Endometrium (tissue), 2 donors: ENCODE measurements around the gene NEDD4L.
"Not testable (repeated sequence)": the region's sequence is repeated elsewhere in the genome, so short reads cannot be mapped to it uniquely, and the experiment has no call there.

Experiments used
- FAIRE-seq: peaks from 2 replicates; lab custom pipeline; 2012; peaks lifted over from hg19 to GRCh38; lab: Jason Lieb, UNC
- donor health status: control.
- donor health status: control.

Gene NEDD4L

DNA sequence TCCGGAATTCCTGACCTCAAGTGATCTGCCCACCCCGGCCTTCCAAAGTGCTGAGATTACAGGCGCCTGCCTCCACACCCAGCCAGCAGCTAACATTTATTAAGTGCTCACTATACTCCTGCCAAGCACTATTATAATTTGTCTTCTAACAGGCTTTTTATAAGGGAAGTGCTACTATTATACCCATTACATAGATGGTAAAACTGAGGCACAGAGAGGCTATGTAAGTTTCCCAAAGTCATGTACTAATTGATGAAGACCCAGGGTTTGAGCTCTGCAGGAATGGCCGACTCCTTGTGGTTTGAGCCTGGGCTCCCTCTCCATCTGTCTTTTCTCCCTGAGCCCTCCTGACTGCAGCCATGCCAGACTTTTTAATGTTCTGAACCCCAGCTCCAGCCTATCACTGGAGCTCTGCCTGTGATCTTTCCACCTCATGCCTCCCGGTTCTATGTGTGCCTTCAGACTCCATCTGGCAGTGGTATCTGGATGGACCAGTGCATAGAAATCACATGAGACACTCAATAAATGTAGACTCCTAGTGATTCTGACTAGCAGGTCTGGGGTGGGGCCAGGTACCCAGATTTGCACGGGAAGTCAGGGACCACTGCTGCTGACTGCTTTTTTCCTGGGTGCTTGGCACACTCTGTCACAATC is 197.1 kb downstream of the NEDD4L start:
- no peak for FAIRE-seq

DNA sequence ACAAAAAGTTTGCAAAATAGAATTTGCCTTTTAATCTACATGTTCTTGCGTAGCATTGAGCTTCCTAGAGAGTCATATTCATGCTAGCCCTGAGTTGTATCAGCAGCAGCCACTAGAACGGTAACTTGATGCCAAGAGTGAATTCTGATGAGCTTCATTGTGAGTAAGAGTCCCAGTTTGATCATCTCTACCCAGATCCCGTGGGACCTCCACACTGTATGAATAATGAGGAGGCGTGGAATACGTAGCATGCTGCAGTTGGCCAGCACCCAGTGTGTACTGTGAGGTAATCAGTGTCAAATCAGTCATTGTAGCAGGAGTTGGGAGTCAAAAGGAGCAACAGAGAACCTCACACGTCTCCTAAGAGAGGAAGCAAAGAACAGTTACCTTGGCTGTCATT is 197.9 kb downstream of the NEDD4L start:
- FAIRE-seq: no peak

DNA sequence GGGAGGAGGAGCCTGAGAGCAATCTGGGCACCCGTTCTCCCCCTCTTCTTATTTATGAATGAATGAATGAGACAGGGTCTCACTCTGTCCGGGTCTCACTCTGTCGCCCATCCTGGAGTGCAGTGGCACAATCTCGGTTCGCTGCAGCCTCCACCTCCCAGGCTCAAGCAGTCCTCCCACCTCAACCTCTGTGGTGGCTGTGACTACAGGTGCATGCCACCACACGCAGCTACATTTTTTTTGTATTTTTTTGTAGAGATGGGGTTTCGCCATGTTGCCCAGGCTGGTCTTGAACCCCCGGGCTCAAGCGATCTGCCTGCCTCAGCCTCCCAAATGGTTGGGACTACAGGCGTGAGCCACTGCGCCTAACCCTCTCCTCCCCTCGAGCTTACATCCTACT is 198.4 kb downstream of the NEDD4L start:
- no peak for FAIRE-seq

DNA sequence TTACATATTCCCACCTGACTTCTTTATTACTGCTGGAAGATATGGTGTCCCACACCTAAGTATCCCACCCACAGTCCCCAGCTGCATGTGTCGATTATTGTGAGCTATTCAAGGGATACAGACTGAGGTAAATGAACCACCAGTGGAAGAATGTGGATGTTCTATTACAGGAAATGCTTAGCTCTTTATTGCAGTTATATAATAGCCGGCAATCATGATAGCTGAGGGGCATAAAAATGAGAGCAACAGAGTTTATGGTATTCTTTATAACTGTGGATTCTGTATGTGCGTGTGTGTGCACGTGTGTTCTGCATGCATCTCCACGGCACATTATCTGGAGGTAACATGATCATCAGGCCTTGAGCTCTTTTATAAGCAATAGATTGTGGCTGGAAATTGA is 198.9 kb downstream of the NEDD4L start:
- no peak for FAIRE-seq

DNA sequence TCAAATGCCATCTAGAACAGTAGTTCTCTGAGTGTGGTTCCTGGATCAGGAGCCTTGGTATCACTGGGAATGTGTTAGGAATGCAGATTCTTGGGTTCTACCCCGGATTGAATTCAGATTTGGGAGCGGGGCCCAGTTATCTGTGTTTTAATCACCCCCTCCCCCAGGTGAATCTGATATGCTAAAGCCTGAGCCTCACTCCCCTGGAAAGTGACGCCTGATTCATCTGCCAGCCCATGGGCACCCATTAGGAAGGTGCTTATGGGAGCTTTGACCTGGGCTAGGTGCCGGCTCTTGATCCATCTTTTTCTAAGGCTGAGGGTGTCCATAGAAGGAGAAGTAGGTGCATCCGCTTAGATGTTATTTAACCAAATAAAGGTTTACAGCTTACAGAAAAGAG is 199.4 kb downstream of the NEDD4L start:
- FAIRE-seq: no peak

DNA sequence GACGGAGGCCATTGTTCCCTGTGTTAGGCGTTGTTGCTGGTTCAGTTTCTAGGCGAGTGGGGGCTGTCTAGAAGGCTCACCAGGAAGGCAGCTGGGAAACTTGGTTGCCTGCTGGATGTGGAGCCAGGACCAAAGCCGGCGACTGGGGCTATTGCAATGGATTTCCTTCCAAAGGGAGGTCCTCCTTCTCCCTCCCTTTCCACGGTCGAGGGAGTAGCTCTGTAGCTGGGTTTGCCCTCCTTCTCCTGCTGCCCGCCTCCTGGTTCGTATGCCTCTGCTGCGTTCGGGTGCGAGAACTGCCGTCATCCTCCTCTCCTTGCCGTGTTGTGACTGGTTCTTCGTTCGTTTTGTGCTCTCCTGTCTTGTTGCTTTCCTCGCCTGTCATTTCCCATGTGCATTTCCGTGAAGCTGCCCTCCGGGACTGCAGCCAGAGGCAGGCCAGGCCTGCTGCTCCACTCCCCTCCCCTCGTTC is 203.4 kb downstream of the NEDD4L start:
- no peak for FAIRE-seq

DNA sequence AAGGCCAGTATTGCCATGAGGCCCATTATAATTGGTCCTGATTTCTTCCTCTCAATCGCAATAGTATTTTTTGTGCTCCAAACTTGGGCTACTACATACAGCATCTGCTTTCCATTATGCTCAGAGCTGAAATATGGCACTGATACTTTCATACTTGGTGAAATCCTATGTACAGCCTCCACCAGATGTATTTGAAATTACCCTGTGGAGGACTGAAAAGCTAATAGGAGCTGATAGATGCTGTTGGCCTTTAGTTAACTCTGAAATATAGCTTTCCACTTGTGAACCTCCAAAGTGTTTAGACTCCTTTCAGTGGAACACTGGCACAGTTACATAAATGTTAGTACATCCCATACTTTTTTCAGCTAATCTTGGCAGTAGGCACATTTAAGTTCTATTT is 205.7 kb downstream of the NEDD4L start:
- FAIRE-seq: no peak

DNA sequence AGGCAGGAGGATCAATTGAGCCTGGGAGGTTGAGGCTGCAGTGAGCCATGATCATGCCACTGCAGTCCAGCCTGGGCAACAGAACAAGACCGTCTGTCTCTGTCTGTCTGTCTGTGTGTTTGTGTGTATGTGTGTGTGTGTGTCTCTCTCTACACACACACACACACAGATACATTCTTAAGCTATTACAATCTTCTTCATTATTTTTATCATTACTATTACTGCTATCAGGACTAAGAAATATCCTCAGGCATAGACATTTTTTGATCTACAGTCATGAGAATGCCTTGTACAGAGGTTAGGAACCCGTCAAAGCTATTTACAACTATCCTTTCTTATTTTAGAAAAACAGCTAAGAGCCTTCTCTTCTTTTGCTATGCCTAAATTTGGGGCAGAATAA is 207.4 kb downstream of the NEDD4L start:
- FAIRE-seq: no peak

DNA sequence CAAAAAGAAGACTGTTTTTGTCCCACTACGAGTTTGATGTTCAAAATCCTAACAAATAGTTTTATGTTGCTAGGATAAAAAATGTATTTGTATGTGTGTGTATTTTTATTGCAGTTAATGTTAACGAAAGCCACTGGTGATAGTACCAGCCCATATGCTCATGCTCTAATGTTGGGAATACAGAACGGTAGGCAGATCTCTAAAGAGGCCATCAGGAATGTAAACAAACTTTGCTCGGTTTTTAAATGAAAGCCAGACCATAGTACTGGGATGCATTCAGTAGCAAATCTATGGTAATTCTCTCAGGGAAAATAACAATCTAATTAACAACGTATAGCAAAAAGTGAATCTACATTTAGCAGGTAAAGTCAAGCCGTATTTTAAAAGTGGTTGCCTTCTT is 208.1 kb downstream of the NEDD4L start:
- FAIRE-seq: no peak

DNA sequence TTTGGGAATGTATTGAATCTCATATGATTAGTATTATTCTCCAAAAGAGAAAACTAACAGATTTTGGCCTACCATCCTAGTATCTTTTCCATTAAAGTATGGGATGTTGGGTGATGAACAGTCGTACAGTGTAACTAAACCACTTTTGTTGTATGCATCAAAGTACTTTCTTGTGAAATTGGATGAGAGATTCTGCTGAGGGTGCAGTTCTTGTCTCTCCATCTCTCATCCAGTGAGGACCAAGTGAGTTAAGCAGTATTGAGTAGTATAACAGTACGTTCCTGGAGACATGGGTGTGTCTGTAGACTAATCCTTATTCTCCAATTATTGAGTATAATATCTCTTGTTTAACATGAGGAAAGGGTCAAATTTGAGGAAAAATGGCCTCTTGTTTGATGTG is 209.3 kb downstream of the NEDD4L start:
- FAIRE-seq: no peak

DNA sequence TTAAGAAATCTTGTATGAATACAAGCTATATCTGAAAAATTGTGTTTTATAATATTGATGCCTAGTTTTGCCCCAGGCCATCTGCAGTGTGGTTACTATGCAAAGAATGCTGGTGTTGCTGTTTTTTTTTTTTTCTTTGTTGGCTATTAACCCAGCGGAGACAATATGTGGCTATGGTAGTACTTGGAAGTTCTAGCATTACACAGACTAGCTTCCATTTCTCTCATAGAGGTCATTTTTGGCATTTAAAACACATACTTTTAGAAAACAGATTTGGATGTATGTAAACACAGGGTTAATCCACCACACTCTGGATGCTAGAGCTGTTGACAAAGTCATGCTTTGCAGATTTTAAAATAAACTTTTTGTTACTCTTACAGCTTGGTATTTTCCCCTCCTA is 209.8 kb downstream of the NEDD4L start:
- no peak for FAIRE-seq

DNA sequence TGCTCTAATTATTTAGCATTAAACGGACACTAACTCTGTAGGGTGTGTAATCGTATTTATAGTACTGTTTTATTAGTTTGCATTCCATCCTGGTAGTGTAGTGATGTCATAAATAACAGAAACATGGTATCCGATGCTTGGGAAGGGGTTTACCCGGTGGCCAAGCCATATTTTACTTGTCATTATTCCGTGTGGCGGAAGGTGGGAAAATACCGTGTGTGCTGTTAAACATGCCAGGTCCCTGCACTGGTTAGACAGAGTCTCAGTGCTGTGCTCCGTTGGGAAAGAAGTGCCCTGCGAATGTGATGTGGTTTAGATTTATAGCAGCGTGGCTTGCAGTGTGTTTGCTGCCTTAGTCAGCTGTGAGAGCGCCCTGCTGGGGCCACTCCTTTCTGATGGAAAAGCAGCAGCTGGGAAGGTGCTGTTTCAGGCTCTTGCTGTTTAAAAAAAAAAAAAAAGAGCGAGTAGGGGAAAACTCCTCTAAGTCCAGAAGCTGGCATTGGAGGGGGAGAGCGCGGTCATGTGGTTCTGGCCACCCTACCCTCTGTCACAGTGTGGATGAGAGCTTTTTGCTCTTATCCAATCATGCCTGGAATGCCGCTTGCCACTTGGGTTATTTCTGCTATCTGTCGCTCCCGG is 211.0 kb downstream of the NEDD4L start:
- no peak for FAIRE-seq

DNA sequence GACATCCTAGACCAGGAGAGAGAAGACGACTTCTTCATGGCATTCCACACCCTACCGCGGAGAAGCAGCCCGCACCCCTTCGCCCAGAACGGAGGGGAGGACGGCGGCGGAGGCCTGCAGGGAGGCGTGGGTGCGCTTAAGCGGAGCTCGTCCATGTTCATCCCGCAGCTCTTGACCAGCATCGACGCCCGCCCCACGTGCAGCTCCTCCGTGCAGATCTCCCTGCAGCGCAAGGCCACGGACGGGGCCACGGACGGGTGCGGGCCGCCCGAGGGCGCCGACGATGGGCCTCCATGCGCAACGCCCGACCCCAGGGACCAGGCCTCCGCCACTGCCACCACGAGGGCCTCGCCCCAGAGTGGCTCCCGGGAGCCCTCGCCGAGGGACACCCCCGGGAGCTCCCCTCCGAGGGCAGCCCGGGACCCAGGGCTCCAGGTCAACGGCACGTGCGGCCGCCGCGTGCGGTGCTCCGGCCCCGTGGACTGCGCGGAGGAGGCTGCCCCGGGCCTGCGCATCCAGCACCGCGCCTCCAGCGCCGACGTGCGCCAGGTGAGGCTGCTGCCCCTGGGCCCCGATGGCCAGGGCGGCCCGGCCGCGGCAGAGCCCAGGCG is 211.8 kb downstream of the NEDD4L start:
- no peak for FAIRE-seq

DNA sequence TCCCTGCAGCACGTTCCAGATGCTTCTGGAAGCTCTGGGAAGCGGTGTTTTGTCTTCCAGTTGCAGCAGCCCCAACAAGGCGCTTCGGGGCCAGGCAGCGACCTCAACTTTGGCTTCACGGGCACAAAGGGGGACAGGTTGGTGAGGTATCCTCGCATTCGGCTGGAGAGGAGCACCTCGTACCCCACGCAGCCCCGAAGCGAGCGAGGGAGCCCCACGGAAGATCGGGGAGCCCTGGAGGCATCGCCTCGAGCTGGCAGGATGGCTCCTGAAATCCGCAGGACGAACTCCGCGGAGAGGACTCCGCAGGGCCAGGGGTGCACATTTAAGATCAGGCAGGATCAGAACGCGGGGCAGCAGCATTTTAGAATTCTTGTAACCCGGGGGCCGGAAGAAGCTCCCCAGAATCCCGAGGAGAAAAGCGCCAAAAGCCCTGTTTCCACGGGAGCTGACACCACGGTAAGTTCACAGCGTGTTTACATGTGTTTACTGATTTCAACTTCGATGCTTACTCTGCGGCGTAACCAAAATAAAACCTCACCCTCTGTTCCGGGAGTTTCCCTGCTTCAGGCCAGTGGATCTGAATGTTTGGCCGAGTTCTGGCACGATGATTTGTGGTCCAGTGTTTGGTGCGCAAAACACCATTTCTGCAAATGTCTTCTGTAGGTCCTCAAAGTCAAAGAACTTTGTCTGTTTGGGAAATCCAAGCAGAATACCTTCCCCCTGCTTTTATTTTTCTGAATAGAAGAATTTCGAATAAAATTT is 212.5 kb downstream of the NEDD4L start:
- FAIRE-seq: no peak

DNA sequence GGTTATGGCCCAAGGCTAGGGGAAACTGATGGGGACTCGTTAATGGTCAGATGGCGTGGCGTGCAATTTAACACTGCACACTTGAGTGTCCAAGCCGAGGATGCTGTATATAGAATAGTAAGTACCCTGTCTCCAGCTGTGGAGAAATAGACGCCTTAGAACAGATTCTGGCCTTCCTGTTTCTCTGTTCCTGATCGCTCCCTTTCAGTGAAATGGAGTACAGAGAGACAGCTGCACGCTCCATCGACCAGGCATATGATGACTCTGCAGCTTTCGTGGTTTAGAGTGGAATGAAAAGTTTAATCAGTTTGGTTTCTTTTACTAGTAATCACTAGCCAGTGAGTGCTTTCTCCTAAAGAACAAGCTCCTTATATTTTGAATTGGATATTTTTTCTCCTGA is 213.4 kb downstream of the NEDD4L start:
- no peak for FAIRE-seq

DNA sequence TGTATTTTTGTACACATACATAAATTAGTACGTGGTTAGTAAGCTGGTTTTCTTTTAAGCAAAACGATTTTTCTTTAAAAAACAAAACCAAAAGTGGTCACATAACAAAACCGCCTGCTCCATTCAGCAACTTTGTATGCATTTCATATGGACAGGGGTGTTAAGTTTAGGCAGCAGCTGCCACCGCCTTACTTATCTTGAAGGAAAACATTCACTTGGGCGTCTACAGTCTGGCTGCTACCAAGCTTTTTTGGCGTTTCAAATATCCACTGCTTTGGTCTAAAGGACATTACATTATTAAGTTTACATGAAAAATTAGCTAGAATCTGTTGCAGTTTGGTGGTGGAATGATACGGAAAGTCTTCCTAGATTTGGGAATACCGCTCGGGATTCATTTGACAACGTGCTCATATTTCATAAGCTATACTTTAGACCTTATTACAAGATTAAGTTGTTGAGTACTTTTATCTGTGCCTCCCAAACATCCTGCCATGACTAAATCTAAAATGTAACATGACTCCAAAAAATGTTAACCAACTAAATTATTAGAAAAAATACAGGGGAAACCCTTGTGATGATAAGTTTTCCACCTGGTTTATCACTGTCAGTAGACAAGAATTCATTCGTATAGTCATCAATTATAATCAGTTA is 214.8 kb downstream of the NEDD4L start:
- FAIRE-seq: no peak

DNA sequence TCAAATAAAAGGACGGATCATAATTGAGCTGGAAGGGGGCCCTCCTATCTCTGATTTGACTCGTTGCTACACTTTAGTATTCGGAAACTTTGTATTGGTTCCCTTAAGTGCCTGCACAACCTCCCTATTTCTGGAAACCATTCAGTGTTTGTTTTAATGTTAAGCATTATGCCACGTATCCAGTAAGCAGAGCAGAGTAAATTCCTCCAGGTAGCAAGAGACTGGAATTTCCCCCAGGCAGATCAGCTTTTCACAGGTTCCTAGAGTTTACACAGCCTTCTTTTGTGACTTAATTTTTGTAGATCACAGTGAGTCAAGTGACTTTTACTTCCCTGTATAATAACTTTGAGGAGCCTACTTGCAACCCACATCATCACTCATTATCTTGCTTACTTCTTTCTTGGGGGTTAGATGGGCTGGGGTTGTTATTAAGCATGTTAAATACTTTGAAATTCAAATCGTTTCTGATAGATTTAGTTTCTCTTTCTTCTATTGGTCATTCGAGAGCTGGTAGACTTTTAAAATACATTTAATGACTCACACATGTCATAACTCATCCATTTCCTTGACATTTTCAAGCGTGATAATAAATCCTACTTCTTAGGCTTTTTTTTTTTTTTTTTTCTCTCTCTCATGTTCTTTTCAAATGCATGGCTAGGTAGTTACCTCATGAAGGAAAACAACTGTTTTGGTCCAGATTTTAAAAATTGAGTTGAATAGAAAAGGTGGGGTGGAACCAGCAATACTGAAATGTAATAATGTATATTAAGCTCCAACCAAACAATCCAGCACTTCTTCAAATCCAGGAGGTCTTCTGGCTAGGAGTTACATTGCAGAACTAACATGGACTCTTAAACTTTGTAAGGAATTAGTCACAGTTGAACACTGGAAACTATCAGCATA is 219.3 kb downstream of the NEDD4L start:
- no peak for FAIRE-seq

DNA sequence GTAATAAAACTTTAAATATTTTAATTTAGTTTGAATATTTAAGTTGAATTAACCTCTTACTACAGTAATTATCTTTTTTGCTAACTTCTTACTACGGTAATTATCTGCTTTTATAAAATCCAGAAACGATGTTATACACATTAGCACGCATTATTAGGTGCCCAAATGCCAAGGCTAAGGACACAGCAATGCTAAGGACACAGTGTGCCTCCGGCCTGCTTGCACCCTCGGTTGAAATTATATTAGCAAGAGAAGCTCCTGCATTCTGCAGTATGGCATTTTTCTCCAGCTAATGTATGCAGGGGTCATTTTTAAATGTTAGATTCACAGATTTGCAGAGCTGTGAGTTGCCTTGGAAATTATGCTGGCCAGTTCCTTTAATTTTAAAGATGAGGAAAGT is 220.0 kb downstream of the NEDD4L start:
- FAIRE-seq: no peak

DNA sequence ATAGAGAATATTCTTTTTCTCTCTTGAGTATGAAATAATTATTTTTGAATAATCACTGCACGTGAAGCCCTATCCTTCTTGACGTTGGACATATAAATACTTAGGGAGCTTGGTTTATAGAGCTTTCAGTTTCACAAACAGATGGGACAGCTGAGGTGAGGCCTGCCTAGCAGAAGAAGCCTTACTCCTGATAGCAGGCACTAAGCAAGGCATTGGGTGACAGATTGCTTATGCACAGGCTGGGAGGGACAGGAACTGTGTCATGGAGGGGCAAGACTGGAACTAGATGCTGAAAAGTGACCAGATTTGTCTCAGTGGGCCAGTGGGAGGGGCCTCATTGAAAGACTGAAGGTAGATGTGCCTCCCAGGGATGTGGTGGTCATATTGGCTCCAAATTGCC is 220.8 kb downstream of the NEDD4L start:
- FAIRE-seq: no peak

DNA sequence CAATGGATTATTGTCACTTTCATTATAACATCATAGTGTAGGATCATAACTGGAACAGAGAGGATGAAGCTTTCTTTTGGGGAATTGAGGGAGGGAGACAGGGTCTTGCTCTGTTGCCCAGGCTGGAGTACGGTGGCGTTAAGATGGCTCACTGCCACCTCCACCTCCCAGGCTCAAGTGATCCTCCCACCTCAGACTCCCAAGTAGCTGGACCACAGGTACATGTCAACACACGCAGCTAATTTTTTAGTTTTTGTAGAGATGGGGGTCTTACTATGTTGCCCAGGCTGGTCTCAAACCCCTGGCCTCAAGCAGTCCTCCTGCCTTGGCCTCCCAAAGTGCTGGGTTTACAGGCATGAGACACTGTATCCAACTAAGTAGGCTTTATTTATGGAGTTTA is 221.5 kb downstream of the NEDD4L start:
- FAIRE-seq: not testable (repeated sequence)

DNA sequence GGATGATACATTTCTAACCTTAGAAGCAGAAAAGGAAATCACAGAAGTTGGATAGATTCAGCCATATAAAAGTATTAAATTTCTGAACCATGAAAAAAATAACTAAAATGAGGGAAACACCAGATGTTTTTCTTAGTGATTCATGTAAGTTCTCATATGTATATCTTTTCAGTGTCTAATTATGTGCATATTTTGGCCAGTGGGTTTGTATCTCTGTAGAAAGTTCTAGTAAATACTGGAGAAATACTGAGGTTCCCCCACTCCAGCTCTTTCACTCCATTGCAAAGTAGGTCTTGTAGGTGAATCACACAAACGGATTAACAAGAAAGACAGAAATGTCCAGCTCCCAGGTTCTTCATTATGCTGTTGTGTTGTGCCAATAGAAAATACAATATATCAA is 222.3 kb downstream of the NEDD4L start:
- FAIRE-seq: no peak
